ENCODE results near the gene TTK. TPM values are rescaled to one million over a fixed set of nuclear protein-coding genes. Genes with fewer than 3 reads are reported as not detected.

The TTK gene
- total RNA-seq, 1 experiment from 2014 or later, result 35.5 TPM

DNA sequence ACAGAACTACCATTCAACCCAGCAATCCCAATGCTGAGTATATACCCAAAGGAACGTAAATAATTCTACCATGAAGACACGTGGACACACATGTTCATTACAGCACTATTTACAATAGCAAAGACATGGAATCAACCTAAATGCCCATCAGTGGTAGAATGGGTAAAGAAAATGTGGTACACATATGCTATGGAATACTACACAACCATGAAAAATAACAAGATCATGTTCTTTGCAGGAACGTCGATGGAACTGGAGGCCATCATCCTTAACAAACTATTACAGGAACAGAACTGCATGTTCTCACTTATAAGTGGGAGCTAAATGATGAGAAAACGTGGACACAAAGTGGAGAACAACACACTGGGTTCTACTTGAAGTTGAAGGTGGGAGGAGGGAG is 34.7 kb upstream of the TTK start:
- Histone ChIP-seq H3K4me1 (ENCODE audit: control insufficient read depth, insufficient read depth, low read length) (no peaks in the 10 kb centered on the region), H3K36me3 (ENCODE audit: control insufficient read depth, insufficient read depth, low read length) (no peaks in the 10 kb centered on the region), H3K27ac (ENCODE audit: low read length) (no peak overlapping the region), H3K4me3 (ENCODE audit: low read depth in 2 of 2, low read length in 2 of 2) (no peak overlapping the region), H3K27me3 (ENCODE audit: control insufficient read depth, insufficient read depth, low read length) (no peaks in the 10 kb centered on the region; the same call in 1 of the 2 replicates), H3K9me3 (ENCODE audit: control insufficient read depth, insufficient read depth, low read depth, low read length) (no peaks in the 10 kb centered on the region)
- in situ Hi-C loops (cut with HindIII; ENCODE audit: low pct_unique_long_range_greater_than_20kb, low sequenced_read_pairs), result no loop called here
- TF ChIP-seq POLR2AphosphoS5 (IDR thresholded peaks at IDR 0.05; ENCODE audit: low read depth, low read length) (no peak), SIN3A (IDR thresholded peaks at IDR 0.05; ENCODE audit: borderline replicate concordance, insufficient read depth, low read depth, low read length) (no peak), TCF7L2 (IDR thresholded peaks at IDR 0.05; ENCODE audit: low read depth, low read length) (no peak)
- TF ChIP-seq, protein P1, sequence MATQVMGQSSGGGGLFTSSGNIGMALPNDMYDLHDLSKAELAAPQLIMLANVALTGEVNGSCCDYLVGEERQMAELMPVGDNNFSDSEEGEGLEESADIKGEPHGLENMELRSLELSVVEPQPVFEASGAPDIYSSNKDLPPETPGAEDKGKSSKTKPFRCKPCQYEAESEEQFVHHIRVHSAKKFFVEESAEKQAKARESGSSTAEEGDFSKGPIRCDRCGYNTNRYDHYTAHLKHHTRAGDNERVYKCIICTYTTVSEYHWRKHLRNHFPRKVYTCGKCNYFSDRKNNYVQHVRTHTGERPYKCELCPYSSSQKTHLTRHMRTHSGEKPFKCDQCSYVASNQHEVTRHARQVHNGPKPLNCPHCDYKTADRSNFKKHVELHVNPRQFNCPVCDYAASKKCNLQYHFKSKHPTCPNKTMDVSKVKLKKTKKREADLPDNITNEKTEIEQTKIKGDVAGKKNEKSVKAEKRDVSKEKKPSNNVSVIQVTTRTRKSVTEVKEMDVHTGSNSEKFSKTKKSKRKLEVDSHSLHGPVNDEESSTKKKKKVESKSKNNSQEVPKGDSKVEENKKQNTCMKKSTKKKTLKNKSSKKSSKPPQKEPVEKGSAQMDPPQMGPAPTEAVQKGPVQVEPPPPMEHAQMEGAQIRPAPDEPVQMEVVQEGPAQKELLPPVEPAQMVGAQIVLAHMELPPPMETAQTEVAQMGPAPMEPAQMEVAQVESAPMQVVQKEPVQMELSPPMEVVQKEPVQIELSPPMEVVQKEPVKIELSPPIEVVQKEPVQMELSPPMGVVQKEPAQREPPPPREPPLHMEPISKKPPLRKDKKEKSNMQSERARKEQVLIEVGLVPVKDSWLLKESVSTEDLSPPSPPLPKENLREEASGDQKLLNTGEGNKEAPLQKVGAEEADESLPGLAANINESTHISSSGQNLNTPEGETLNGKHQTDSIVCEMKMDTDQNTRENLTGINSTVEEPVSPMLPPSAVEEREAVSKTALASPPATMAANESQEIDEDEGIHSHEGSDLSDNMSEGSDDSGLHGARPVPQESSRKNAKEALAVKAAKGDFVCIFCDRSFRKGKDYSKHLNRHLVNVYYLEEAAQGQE (IDR thresholded peaks at IDR 0.05; ENCODE audit: insufficient read depth in 1 of 2, low read depth in 2 of 2, low read length in 1 of 2), result no peak
- TF ChIP-seq, protein P2, sequence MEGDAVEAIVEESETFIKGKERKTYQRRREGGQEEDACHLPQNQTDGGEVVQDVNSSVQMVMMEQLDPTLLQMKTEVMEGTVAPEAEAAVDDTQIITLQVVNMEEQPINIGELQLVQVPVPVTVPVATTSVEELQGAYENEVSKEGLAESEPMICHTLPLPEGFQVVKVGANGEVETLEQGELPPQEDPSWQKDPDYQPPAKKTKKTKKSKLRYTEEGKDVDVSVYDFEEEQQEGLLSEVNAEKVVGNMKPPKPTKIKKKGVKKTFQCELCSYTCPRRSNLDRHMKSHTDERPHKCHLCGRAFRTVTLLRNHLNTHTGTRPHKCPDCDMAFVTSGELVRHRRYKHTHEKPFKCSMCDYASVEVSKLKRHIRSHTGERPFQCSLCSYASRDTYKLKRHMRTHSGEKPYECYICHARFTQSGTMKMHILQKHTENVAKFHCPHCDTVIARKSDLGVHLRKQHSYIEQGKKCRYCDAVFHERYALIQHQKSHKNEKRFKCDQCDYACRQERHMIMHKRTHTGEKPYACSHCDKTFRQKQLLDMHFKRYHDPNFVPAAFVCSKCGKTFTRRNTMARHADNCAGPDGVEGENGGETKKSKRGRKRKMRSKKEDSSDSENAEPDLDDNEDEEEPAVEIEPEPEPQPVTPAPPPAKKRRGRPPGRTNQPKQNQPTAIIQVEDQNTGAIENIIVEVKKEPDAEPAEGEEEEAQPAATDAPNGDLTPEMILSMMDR (IDR thresholded peaks at IDR 0.05), result no peak
- ATAC-seq, result no peak
- intact Hi-C loops (cut with micrococcal nuclease; ENCODE audit: unreplicated experiment), result no loop called here
- no peak for DNase-seq (ENCODE audit: low read depth, low spot score)
- CTCF ChIA-PET, result no interaction called here
- BruUV-seq (replicated peaks), result no TSS peak
- POLR2A ChIA-PET, result no interaction called here

DNA sequence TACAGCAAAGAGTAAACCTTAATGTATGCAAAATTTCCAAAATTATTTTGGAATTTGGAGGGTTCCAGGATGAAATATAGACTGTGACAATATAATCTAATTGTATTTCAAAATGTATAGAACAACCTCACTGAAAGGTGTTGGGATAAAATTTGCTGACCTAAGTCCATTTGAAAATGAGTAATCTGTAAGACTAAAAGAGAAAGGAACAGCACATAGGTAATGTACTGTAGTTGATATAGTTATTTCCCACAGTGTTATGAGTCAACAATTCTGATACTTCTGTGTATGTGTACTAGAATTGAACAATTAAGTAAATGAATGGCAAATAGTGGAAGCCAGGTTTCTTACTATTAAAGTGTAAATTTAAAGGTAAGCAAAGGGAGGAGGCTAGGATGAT is 33.3 kb upstream of the TTK start:
- in situ Hi-C loops (cut with HindIII; ENCODE audit: low pct_unique_long_range_greater_than_20kb, low sequenced_read_pairs), result no loop called here
- CTCF ChIA-PET, result no interaction called here

More for the DNA sequence above, 33.3 kb upstream of the TTK start:
- intact Hi-C loops (cut with micrococcal nuclease; ENCODE audit: unreplicated experiment), result no loop called here
- no peaks in the 10 kb centered on the region for H3K36me3 ChIP-seq (ENCODE audit: control insufficient read depth, insufficient read depth, low read length)
- BruUV-seq (replicated peaks), result no TSS peak
- TF ChIP-seq, protein P2 (IDR thresholded peaks at IDR 0.05), result no peak
- TF ChIP-seq TCF7L2 (IDR thresholded peaks at IDR 0.05; ENCODE audit: low read depth, low read length) (no peak), POLR2AphosphoS5 (IDR thresholded peaks at IDR 0.05; ENCODE audit: low read depth, low read length) (no peak), SIN3A (IDR thresholded peaks at IDR 0.05; ENCODE audit: borderline replicate concordance, insufficient read depth, low read depth, low read length) (no peak)
- TF ChIP-seq, protein P1 (IDR thresholded peaks at IDR 0.05; ENCODE audit: insufficient read depth in 1 of 2, low read depth in 2 of 2, low read length in 1 of 2), result no peak
- no peak overlapping the region for H3K27ac ChIP-seq (ENCODE audit: low read length)
- H3K4me1 ChIP-seq (ENCODE audit: control insufficient read depth, insufficient read depth, low read length), result no peaks in the 10 kb centered on the region
- DNase-seq (ENCODE audit: low read depth, low spot score) (no peak), ATAC-seq (no peak)
- H3K9me3 ChIP-seq (ENCODE audit: control insufficient read depth, insufficient read depth, low read depth, low read length), result no peaks in the 10 kb centered on the region
- H3K4me3 ChIP-seq (ENCODE audit: low read depth in 2 of 2, low read length in 2 of 2), result no peak overlapping the region
- H3K27me3 ChIP-seq (ENCODE audit: control insufficient read depth, insufficient read depth, low read length), result no peaks in the 10 kb centered on the region; the same call in 1 of the 2 replicates
- POLR2A ChIA-PET, result no interaction called here
